HepG2 (cell line): ENCODE measurements around the gene TUBG2. TPM values are rescaled to one million over a fixed set of nuclear protein-coding genes. Genes with fewer than 3 reads are reported as not detected.

Source experiments
- ATM ChIP-seq: fragments of 450-650 bp; IDR thresholded peaks from 2 replicates; pipeline ENCODE4 v1.7.1; 2017; ENCODE audit warnings: mild to moderate bottlenecking, borderline replicate concordance
- FOXO4 ChIP-seq: sonication (generic); formaldehyde crosslinking; conservative IDR thresholded peaks from 2 replicates; pipeline ENCODE4 v1.8.1; 2023; ENCODE audit warnings: missing genetic modification reagents
- HMGXB3 ChIP-seq: sonication (generic); formaldehyde crosslinking; IDR thresholded peaks from 2 replicates; pipeline ENCODE4 v1.4.0; 2020; ENCODE audit warnings: missing genetic modification reagents, borderline replicate concordance
- IRX3 ChIP-seq: sonication (generic); formaldehyde crosslinking; IDR thresholded peaks from 2 replicates; pipeline ENCODE4 v1.8.1; 2023; ENCODE audit warnings: mild to moderate bottlenecking, low read depth, missing genetic modification reagents, borderline replicate concordance
- KLF6 ChIP-seq: IDR thresholded peaks from 2 replicates; pipeline ENCODE4 v1.8.0; 2016; ENCODE audit warnings: missing biosample characterization, missing genetic modification reagents
- NFE2 ChIP-seq: sonication (generic); formaldehyde crosslinking; IDR thresholded peaks from 2 replicates; pipeline ENCODE4 v1.4.0; 2020; ENCODE audit warnings: missing genetic modification reagents
- NFRKB ChIP-seq: fragments of 450-650 bp; IDR thresholded peaks from 2 replicates; pipeline ENCODE4 v1.6.1; 2017
- NR0B2 ChIP-seq: sonication (generic); formaldehyde crosslinking; IDR thresholded peaks from 2 replicates; pipeline ENCODE4 v1.4.0; 2020; ENCODE audit warnings: mild to moderate bottlenecking, missing genetic modification reagents
- PREB ChIP-seq: sonication (generic); formaldehyde crosslinking; IDR thresholded peaks from 2 replicates; pipeline ENCODE4 v1.4.0; 2020; ENCODE audit warnings: missing genetic modification reagents
- RBAK ChIP-seq: sonication (generic); formaldehyde crosslinking; IDR thresholded peaks from 2 replicates; pipeline ENCODE4 v1.5.1; 2020; ENCODE audit warnings: mild to moderate bottlenecking, missing genetic modification reagents
- SMYD3 ChIP-seq: sonication (generic); formaldehyde crosslinking; IDR thresholded peaks from 2 replicates; pipeline ENCODE4 v1.8.1; 2023; ENCODE audit warnings: mild to moderate bottlenecking, missing genetic modification reagents
- SP1 ChIP-seq, 2 experiments: fragments of 450-650 bp in 1 of 2; sonication (generic) in 1 of 2; formaldehyde crosslinking in 1 of 2; IDR thresholded peaks; 2 replicates each; pipeline versions ENCODE4 v1.4.0 to v1.6.1; 2016 to 2020; ENCODE audit warnings: missing genetic modification reagents in 1 of 2
- XRCC5 ChIP-seq: fragments of 200-400 bp; formaldehyde crosslinking; optimal IDR thresholded peaks from 2 replicates; pipeline ENCODE3; 2017; ENCODE audit warnings: mild to moderate bottlenecking, low read length
- ZNF414 ChIP-seq: sonication (generic); formaldehyde crosslinking; IDR thresholded peaks from 2 replicates; pipeline ENCODE4 v1.5.0; 2020; ENCODE audit warnings: missing genetic modification reagents
- ZNF563 ChIP-seq: sonication (generic); formaldehyde crosslinking; IDR thresholded peaks from 2 replicates; pipeline ENCODE4 v1.8.0; 2022; ENCODE audit warnings: mild to moderate bottlenecking, moderate library complexity, missing genetic modification reagents
- ZNF644 ChIP-seq: IDR thresholded peaks from 2 replicates; pipeline ENCODE4 v1.6.1; 2016; ENCODE audit warnings: low read depth
- ZNF766 ChIP-seq: sonication (generic); formaldehyde crosslinking; IDR thresholded peaks from 2 replicates; pipeline ENCODE4 v1.5.0; 2020; ENCODE audit warnings: missing genetic modification reagents, borderline replicate concordance
- polyA plus RNA-seq, 8 experiments: library from polyadenylated mRNA; depleted of rRNA in 3 of 8; stranded (reverse) in 7 of 8; unstranded in 1 of 8; fragments of >200 nt; fragmentation: Illumina TruSeq in 4 of 8; extraction: Trizol in 4 of 8; gene quantifications; 2 replicates each; pipeline versions ENCODE4 v1.2.1 to v1.2.3, GENCODE V29; 2011 to 2016; ENCODE audit warnings: low read depth in 4 of 8, missing spikeins in 1 of 8, mixed read lengths in 1 of 8; ENCODE audit not compliant: insufficient read depth in 1 of 8
- total RNA-seq, 5 experiments: library from RNA; depleted of rRNA; stranded (reverse); fragments of >200 nt; fragmentation: Illumina TruSeq; extraction: Trizol; gene quantifications; 2 replicates each; pipeline ENCODE4 v1.2.3, GENCODE V29; 2016; ENCODE audit warnings: low read depth in 1 of 5
- TF ChIP-seq, protein P1 (sequence below): IDR thresholded peaks from 2 replicates; pipeline ENCODE4 v1.6.1; 2018; ENCODE audit warnings: missing genetic modification reagents

Gene TUBG2
- total and polyA plus RNA-seq, 2 of the 13 experiments (the other 11 are each of a cell fraction or from before 2014, with no cell fraction given), result 16.0 to 42.3 TPM

- TF ChIP-seq ZNF644 (peak; percentile 30), HMGXB3 (CRISPR knock-in tag) (no peak; the same call in 1 of the 2 replicates), ZNF414 (CRISPR knock-in tag) (no peak), NFE2 (peak; percentile 12; the same call in 1 of the 2 replicates), RBAK (CRISPR knock-in tag) (no peak), PREB (CRISPR knock-in tag) (no peak; the same call in 1 of the 2 replicates), ZNF563 (CRISPR knock-in tag) (peak; percentile 92; the same call in 1 of the 2 replicates), FOXO4 (CRISPR knock-in tag) (no peak), NR0B2 (no peak; the same call in 1 of the 2 replicates), ATM (no peak), SP1 (IDR thresholded peaks at IDR 0.05) (no peak), SP1 (CRISPR knock-in tag; IDR thresholded peaks at IDR 0.05) (peak; percentile 81; the same call in 1 of the 2 replicates), KLF6 (peak; percentile 67; the same call in 1 of the 2 replicates), XRCC5 (peak; percentile 29), IRX3 (no peak), NFRKB (no peak), SMYD3 (CRISPR knock-in tag) (no peak), ZNF766 (CRISPR knock-in tag) (peak; percentile 7; the same call in 1 of the 2 replicates)
- TF ChIP-seq, protein P1, sequence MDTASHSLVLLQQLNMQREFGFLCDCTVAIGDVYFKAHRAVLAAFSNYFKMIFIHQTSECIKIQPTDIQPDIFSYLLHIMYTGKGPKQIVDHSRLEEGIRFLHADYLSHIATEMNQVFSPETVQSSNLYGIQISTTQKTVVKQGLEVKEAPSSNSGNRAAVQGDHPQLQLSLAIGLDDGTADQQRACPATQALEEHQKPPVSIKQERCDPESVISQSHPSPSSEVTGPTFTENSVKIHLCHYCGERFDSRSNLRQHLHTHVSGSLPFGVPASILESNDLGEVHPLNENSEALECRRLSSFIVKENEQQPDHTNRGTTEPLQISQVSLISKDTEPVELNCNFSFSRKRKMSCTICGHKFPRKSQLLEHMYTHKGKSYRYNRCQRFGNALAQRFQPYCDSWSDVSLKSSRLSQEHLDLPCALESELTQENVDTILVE (CRISPR knock-in tag), result no peak; the same call in 1 of the 2 replicates
These were observed at the start of gene TUBG2 (continued) for GRCh38 chr17:42659079-42659931.
